ENCODE measurements around the gene BMP7. TPM values are rescaled to one million over a fixed set of nuclear protein-coding genes. Genes with fewer than 3 reads are reported as not detected.

Gene BMP7
- total and polyA plus RNA-seq, 2 of the 8 experiments (the other 6 are each of a cell fraction or from before 2014, with no cell fraction given): 9.2 to 14.7 TPM

GRCh38 chr20:57194154-57194553, 72.3 kb downstream of the BMP7 start:
- Histone ChIP-seq H3K27me3 (replicated peaks in 1 of 4; ENCODE audit: control insufficient read depth in 3 of 4, extremely low read depth in 1 of 4, insufficient read depth in 3 of 4, low read length in 3 of 4) (peaks cover 0 to 4% (median 0%) of the 10 kb centered on the region in 4 experiments; a peak in 1 of 7 replicates), H2AK5ac (ENCODE audit: low read depth, low read length) (no peak overlapping the region), H3K23me2 (ENCODE audit: low read depth, low read length) (no peaks in the 10 kb centered on the region), H3K9me3 (ENCODE audit: insufficient read depth in 2 of 2, low read depth in 1 of 2, low read length in 1 of 2) (no peaks in the 10 kb centered on the region), H2BK5ac (ENCODE audit: low read depth, low read length) (no peak overlapping the region), H3K4ac (replicated peaks; ENCODE audit: insufficient read length, low read depth, low read length) (no peak overlapping the region), H4K5ac (ENCODE audit: insufficient read length, low read depth, low read length) (no peak overlapping the region), H2BK20ac (ENCODE audit: low read length) (no peak overlapping the region), H4K20me1 (replicated peaks in 1 of 2; ENCODE audit: control insufficient read depth in 1 of 2, insufficient read depth in 2 of 2, low read length in 2 of 2) (no peaks in the 10 kb centered on the region), H2BK120ac (replicated peaks; ENCODE audit: low read depth, low read length) (no peak overlapping the region), H3K4me1 (replicated peaks in 1 of 4; ENCODE audit: control insufficient read depth in 3 of 4, insufficient read depth in 4 of 4, low read length in 3 of 4) (peaks cover 0 to 15% (median 11%) of the 10 kb centered on the region in 4 experiments; a peak in 6 of 7 replicates), H3K36me3 (ENCODE audit: control insufficient read depth in 2 of 4, insufficient read depth in 4 of 4, low read length in 3 of 4) (no peaks in the 10 kb centered on the region), H3K27ac (ENCODE audit: low read depth, low read length) (no peak overlapping the region; the same call in 1 of the 2 replicates), H3K4me3 (ENCODE audit: extremely low read depth in 1 of 4, insufficient read depth in 2 of 4, low read depth in 3 of 4, low read length in 4 of 4) (no peak overlapping the region), H4K91ac (replicated peaks; ENCODE audit: insufficient read length, low read length) (no peak overlapping the region), H4K8ac (ENCODE audit: extremely low read depth, insufficient read depth, low read length) (no peak overlapping the region), H3K4me2 (ENCODE audit: insufficient read depth in 1 of 2, low read depth in 2 of 2, low read length in 2 of 2) (no peak overlapping the region), H3K79me1 (ENCODE audit: low read depth, low read length) (no peaks in the 10 kb centered on the region), H3K18ac (ENCODE audit: extremely low read depth, low read length) (no peak overlapping the region), H3K56ac (replicated peaks; ENCODE audit: insufficient read length, low read depth, low read length) (no peak overlapping the region), H3K23ac (ENCODE audit: insufficient read length) (no peak overlapping the region), H3K79me2 (ENCODE audit: control insufficient read depth in 1 of 2, insufficient read depth in 2 of 2, low read length in 2 of 2) (no peaks in the 10 kb centered on the region), H3K9ac (replicated peaks in 1 of 4; ENCODE audit: extremely low read depth in 1 of 4, low read depth in 3 of 4, low read length in 3 of 4) (no peak overlapping the region), H2AFZ (ENCODE audit: low read length) (no peak overlapping the region), H2BK15ac (ENCODE audit: low read length) (no peak overlapping the region), H2BK12ac (ENCODE audit: low read depth, low read length) (no peak overlapping the region), H3K14ac (ENCODE audit: insufficient read length) (no peak overlapping the region)
- whole genome bisulfite sequencing, 2 experiments (ENCODE audit: extremely low coverage in 1 of 2, insufficient coverage in 1 of 2, insufficient read length in 1 of 2, insufficient replicate concordance in 2 of 2, low coverage in 1 of 2, low lambda C conversion rate in 2 of 2, missing lambda C conversion rate in 1 of 2): 90% methylated on average over 7 of the region's 7 CpGs; no CpG with 5 or more reads in 1 of the 2 experiments
- FAIRE-seq (no peak), DNase-seq (ENCODE audit: low read depth in 1 of 2, low spot score in 2 of 2) (no peak)
- TF ChIP-seq CBX8 (IDR thresholded peaks at IDR 0.05; ENCODE audit: borderline replicate concordance, low read depth, low read length) (no peak), EGR1 (IDR thresholded peaks at IDR 0.05; ENCODE audit: borderline replicate concordance, low read depth, low read length) (no peak), CREB1 (IDR thresholded peaks at IDR 0.05) (no peak), TBP (IDR thresholded peaks at IDR 0.05; ENCODE audit: low read depth, low read length) (no peak), FOSL1 (IDR thresholded peaks at IDR 0.05; ENCODE audit: insufficient read depth, low read depth, low read length) (no peak), SUZ12 (IDR thresholded peaks at IDR 0.05; ENCODE audit: low read length) (no peak)
- POLR2A ChIA-PET (ENCODE audit: partially characterized antibody): no interaction called here
- CTCF ChIA-PET (ENCODE audit: partially characterized antibody): interaction anchor here (1.0 to 1.2 kb wide), 2 partner anchors 58 to 97 kb away, joined by 3 read pairs; no protein-coding TSS in a partner anchor

Measured in H1 (cell line).